Stimulated activated CD8-positive, alpha-beta memory T cell treated with anti-CD3 and anti-CD28 coated beads, Interleukin-7, amount 100 ng/mL, for 24 hours (primary cell): ENCODE data around the gene PLXNB2.
"Not testable (repeated sequence)": the region's sequence is repeated elsewhere in the genome, so short reads cannot be mapped to it uniquely, and the experiment has no call there.

ENCODE experiments used
- DNase-seq: peaks from one replicate; pipeline ENCODE4 v3.0.0-alpha.2; 2020; ENCODE audit warnings: low read depth

PLXNB2 gene

GRCh38 chr22:50278461-50278860 lies 29.0 kb downstream of the PLXNB2 start:
- no peak for DNase-seq

GRCh38 chr22:50277761-50278160 lies 29.7 kb downstream of the PLXNB2 start:
- DNase-seq: no peak

GRCh38 chr22:50276143-50276542 lies 31.3 kb downstream of the PLXNB2 start:
- no peak for DNase-seq

GRCh38 chr22:50275181-50276055 lies 32.0 kb downstream of the PLXNB2 start:
- no peak for DNase-seq

GRCh38 chr22:50274771-50275170 lies 32.7 kb downstream of the PLXNB2 start:
- no peak for DNase-seq

- DNase-seq: no peak
These were observed 33.1 kb downstream of the PLXNB2 start for GRCh38 chr22:50274311-50274710.

- DNase-seq: not testable (repeated sequence)
These were observed 33.7 kb downstream of the PLXNB2 start for GRCh38 chr22:50273781-50274180.

GRCh38 chr22:50273352-50273751 lies 34.1 kb downstream of the PLXNB2 start:
- not testable (repeated sequence) for DNase-seq

- no peak for DNase-seq
These were observed 35.2 kb downstream of the PLXNB2 start for GRCh38 chr22:50272044-50272802.

GRCh38 chr22:50271519-50271970 lies 35.9 kb downstream of the PLXNB2 start:
- no peak for DNase-seq

- DNase-seq: no peak
These were observed 36.6 kb downstream of the PLXNB2 start for GRCh38 chr22:50270666-50271394.

GRCh38 chr22:50269970-50270665 lies 37.3 kb downstream of the PLXNB2 start, which contains the start of gene MAPK11:
MAPK11 (minus strand) TSS chr22:50270380; CDS start chr22:50270292, 88 bp downstream.
- DNase-seq: no peak

- DNase-seq: no peak
These were observed 37.9 kb downstream of the PLXNB2 start for GRCh38 chr22:50269573-50269969.

GRCh38 chr22:50268655-50269113 lies 38.8 kb downstream of the PLXNB2 start:
- no peak for DNase-seq

- DNase-seq: no peak
These were observed 39.7 kb downstream of the PLXNB2 start for GRCh38 chr22:50267591-50268390.

- no peak for DNase-seq
These were observed 40.5 kb downstream of the PLXNB2 start for GRCh38 chr22:50266994-50267393.

- no peak for DNase-seq
These were observed 42.3 kb downstream of the PLXNB2 start for GRCh38 chr22:50264946-50265669.

GRCh38 chr22:50264104-50264745 lies 43.2 kb downstream of the PLXNB2 start:
- no peak for DNase-seq

GRCh38 chr22:50262973-50263617 lies 44.4 kb downstream of the PLXNB2 start:
- no peak for DNase-seq
